ENCODE measurements around the gene SNX30.

GRCh38 chr9:112772551-112772950, 22.0 kb downstream of the SNX30 start:
- TF ChIP-seq, protein P1, sequence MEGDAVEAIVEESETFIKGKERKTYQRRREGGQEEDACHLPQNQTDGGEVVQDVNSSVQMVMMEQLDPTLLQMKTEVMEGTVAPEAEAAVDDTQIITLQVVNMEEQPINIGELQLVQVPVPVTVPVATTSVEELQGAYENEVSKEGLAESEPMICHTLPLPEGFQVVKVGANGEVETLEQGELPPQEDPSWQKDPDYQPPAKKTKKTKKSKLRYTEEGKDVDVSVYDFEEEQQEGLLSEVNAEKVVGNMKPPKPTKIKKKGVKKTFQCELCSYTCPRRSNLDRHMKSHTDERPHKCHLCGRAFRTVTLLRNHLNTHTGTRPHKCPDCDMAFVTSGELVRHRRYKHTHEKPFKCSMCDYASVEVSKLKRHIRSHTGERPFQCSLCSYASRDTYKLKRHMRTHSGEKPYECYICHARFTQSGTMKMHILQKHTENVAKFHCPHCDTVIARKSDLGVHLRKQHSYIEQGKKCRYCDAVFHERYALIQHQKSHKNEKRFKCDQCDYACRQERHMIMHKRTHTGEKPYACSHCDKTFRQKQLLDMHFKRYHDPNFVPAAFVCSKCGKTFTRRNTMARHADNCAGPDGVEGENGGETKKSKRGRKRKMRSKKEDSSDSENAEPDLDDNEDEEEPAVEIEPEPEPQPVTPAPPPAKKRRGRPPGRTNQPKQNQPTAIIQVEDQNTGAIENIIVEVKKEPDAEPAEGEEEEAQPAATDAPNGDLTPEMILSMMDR (IDR thresholded peaks at IDR 0.05) = no peak
- TF ChIP-seq POLR2AphosphoS5 (IDR thresholded peaks at IDR 0.05; ENCODE audit: low read depth, low read length) (no peak), REST (IDR thresholded peaks at IDR 0.05; ENCODE audit: insufficient read depth in 1 of 2, low read depth in 2 of 2, low read length in 1 of 2) (no peak)

All from Panc1 (cell line).